GM21447 (cell line): ENCODE results near the gene CLK1.
"Not testable (repeated sequence)": the region's sequence is repeated elsewhere in the genome, so short reads cannot be mapped to it uniquely, and the experiment has no call there.

Experiments used
- ATAC-seq: cut with Tn5 transposase; IDR thresholded peaks from one replicate; pipeline ENCODE4 v1.9.1; 2021; ENCODE audit not compliant: unreplicated experiment

Gene CLK1

GRCh38 chr2:200851398-200852248 is 12.8 kb downstream of the CLK1 start:
- no peak for ATAC-seq

- ATAC-seq = no peak
Measured at GRCh38 chr2:200850512-200851256, 13.8 kb downstream of the CLK1 start.

GRCh38 chr2:200847939-200848338 is 16.5 kb downstream of the CLK1 start:
- no peak for ATAC-seq

- ATAC-seq = no peak
Measured at GRCh38 chr2:200847269-200847668, 17.2 kb downstream of the CLK1 start.

- ATAC-seq = no peak
Measured at GRCh38 chr2:200845669-200846325, 18.7 kb downstream of the CLK1 start.

GRCh38 chr2:200845194-200845593 is 19.3 kb downstream of the CLK1 start:
- ATAC-seq = no peak

GRCh38 chr2:200843993-200844948 is 20.2 kb downstream of the CLK1 start:
- ATAC-seq = no peak

GRCh38 chr2:200839513-200839912 is 24.9 kb downstream of the CLK1 start:
- no peak for ATAC-seq

- ATAC-seq = no peak
Measured at GRCh38 chr2:200834701-200835100, 29.8 kb downstream of the CLK1 start.

- ATAC-seq = no peak
Measured at GRCh38 chr2:200829258-200829655, 35.2 kb downstream of the CLK1 start.

- ATAC-seq = no peak
Measured at GRCh38 chr2:200828572-200829257, 35.7 kb downstream of the CLK1 start.

GRCh38 chr2:200828104-200828503 is 36.4 kb downstream of the CLK1 start:
- no peak for ATAC-seq

GRCh38 chr2:200821686-200822245 is 42.7 kb downstream of the CLK1 start:
- ATAC-seq = no peak

- ATAC-seq = no peak
Measured at GRCh38 chr2:200820573-200821234, 43.8 kb downstream of the CLK1 start.

- ATAC-seq = not testable (repeated sequence)
Measured at GRCh38 chr2:200818732-200819131, 45.7 kb downstream of the CLK1 start.

- no peak for ATAC-seq
Measured at GRCh38 chr2:200814917-200815316, 49.5 kb downstream of the CLK1 start.

- no peak for ATAC-seq
Measured at GRCh38 chr2:200814276-200814815, 50.1 kb downstream of the CLK1 start.

- ATAC-seq = peak; percentile 34
Measured at GRCh38 chr2:200812122-200813022, 52.1 kb downstream of the CLK1 start.
